ENCODE data around the gene ZNF627.

ZNF627 gene

GRCh38 chr19:11577451-11578257, 19.6 kb upstream of the ZNF627 start, which contains the start of gene ACP5:
TSS of gene ACP5 (minus strand) at chr19:11577645. CDS start at chr19:11577317, 328 bp downstream.
- no peak within 1 kb of the TSS for H3K27ac ChIP-seq (ENCODE audit: low read depth, low read length)
- H3K4me3 ChIP-seq (ENCODE audit: low read depth, low read length) = peak within 1 kb of the TSS; percentile 60
- H3K36me3 ChIP-seq (ENCODE audit: control insufficient read depth, insufficient read depth, low read length) = no peaks in the 10 kb centered on the region
- H3K9me3 ChIP-seq (ENCODE audit: control insufficient read depth, insufficient read depth, low read length) = no peaks in the 10 kb centered on the region
- H3K27me3 ChIP-seq (ENCODE audit: control insufficient read depth, insufficient read depth, low read length) = peaks cover 13% of the 10 kb centered on the region
- H3K9ac ChIP-seq (ENCODE audit: low read depth, low read length) = no peak within 1 kb of the TSS
- H3K4me1 ChIP-seq (ENCODE audit: control insufficient read depth, insufficient read depth, low read length) = peaks cover 10% of the 10 kb centered on the region; the same call in 1 of the 2 replicates

GRCh38 chr19:11578258-11579142, 18.8 kb upstream of the ZNF627 start:
- H3K4me1 ChIP-seq (ENCODE audit: control insufficient read depth, insufficient read depth, low read length) = peaks cover 10% of the 10 kb centered on the region; the same call in 1 of the 2 replicates
- no peak overlapping the region for H3K9ac ChIP-seq (ENCODE audit: low read depth, low read length)
- peak overlapping the region; percentile 60 for H3K4me3 ChIP-seq (ENCODE audit: low read depth, low read length)
- peaks cover 13% of the 10 kb centered on the region for H3K27me3 ChIP-seq (ENCODE audit: control insufficient read depth, insufficient read depth, low read length)
- no peaks in the 10 kb centered on the region for H3K9me3 ChIP-seq (ENCODE audit: control insufficient read depth, insufficient read depth, low read length)
- no peaks in the 10 kb centered on the region for H3K36me3 ChIP-seq (ENCODE audit: control insufficient read depth, insufficient read depth, low read length)
- no peak overlapping the region for H3K27ac ChIP-seq (ENCODE audit: low read depth, low read length)

- H3K9me3 ChIP-seq (ENCODE audit: control insufficient read depth, insufficient read depth, low read length) = no peaks in the 10 kb centered on the region
- H3K36me3 ChIP-seq (ENCODE audit: control insufficient read depth, insufficient read depth, low read length) = no peaks in the 10 kb centered on the region
- H3K9ac ChIP-seq (ENCODE audit: low read depth, low read length) = no peak overlapping the region
- H3K4me3 ChIP-seq (ENCODE audit: low read depth, low read length) = no peak overlapping the region
- peaks cover 13% of the 10 kb centered on the region for H3K27me3 ChIP-seq (ENCODE audit: control insufficient read depth, insufficient read depth, low read length)
- peaks cover 10% of the 10 kb centered on the region; the same call in 1 of the 2 replicates for H3K4me1 ChIP-seq (ENCODE audit: control insufficient read depth, insufficient read depth, low read length)
- H3K27ac ChIP-seq (ENCODE audit: low read depth, low read length) = no peak overlapping the region
Measured at GRCh38 chr19:11580116-11580515, 17.2 kb upstream of the ZNF627 start.

GRCh38 chr19:11581740-11582139, 15.5 kb upstream of the ZNF627 start:
- Histone ChIP-seq H3K27me3 (ENCODE audit: control insufficient read depth, insufficient read depth, low read length) (peaks cover 13% of the 10 kb centered on the region), H3K9ac (ENCODE audit: low read depth, low read length) (no peak overlapping the region), H3K4me1 (ENCODE audit: control insufficient read depth, insufficient read depth, low read length) (peaks cover 10% of the 10 kb centered on the region; the same call in 1 of the 2 replicates), H3K36me3 (ENCODE audit: control insufficient read depth, insufficient read depth, low read length) (no peaks in the 10 kb centered on the region), H3K4me3 (ENCODE audit: low read depth, low read length) (no peak overlapping the region), H3K27ac (ENCODE audit: low read depth, low read length) (no peak overlapping the region), H3K9me3 (ENCODE audit: control insufficient read depth, insufficient read depth, low read length) (no peaks in the 10 kb centered on the region)

- Histone ChIP-seq H3K9me3 (ENCODE audit: control insufficient read depth, insufficient read depth, low read length) (no peaks in the 10 kb centered on the region), H3K4me1 (ENCODE audit: control insufficient read depth, insufficient read depth, low read length) (no peaks in the 10 kb centered on the region), H3K4me3 (ENCODE audit: low read depth, low read length) (no peak overlapping the region), H3K9ac (ENCODE audit: low read depth, low read length) (no peak overlapping the region), H3K27me3 (ENCODE audit: control insufficient read depth, insufficient read depth, low read length) (no peaks in the 10 kb centered on the region), H3K27ac (ENCODE audit: low read depth, low read length) (no peak overlapping the region), H3K36me3 (ENCODE audit: control insufficient read depth, insufficient read depth, low read length) (no peaks in the 10 kb centered on the region)
Measured at GRCh38 chr19:11586331-11586730, 11.0 kb upstream of the ZNF627 start.

- Histone ChIP-seq H3K27me3 (ENCODE audit: control insufficient read depth, insufficient read depth, low read length) (no peaks in the 10 kb centered on the region), H3K9me3 (ENCODE audit: control insufficient read depth, insufficient read depth, low read length) (no peaks in the 10 kb centered on the region), H3K9ac (ENCODE audit: low read depth, low read length) (no peak overlapping the region), H3K4me3 (ENCODE audit: low read depth, low read length) (no peak overlapping the region), H3K4me1 (ENCODE audit: control insufficient read depth, insufficient read depth, low read length) (no peaks in the 10 kb centered on the region), H3K27ac (ENCODE audit: low read depth, low read length) (no peak overlapping the region), H3K36me3 (ENCODE audit: control insufficient read depth, insufficient read depth, low read length) (no peaks in the 10 kb centered on the region)
Measured at GRCh38 chr19:11587302-11587974, 9.8 kb upstream of the ZNF627 start.

GRCh38 chr19:11587975-11588631, 9.2 kb upstream of the ZNF627 start:
- Histone ChIP-seq H3K9ac (ENCODE audit: low read depth, low read length) (no peak overlapping the region), H3K36me3 (ENCODE audit: control insufficient read depth, insufficient read depth, low read length) (no peaks in the 10 kb centered on the region), H3K4me3 (ENCODE audit: low read depth, low read length) (no peak overlapping the region), H3K27ac (ENCODE audit: low read depth, low read length) (no peak overlapping the region), H3K27me3 (ENCODE audit: control insufficient read depth, insufficient read depth, low read length) (no peaks in the 10 kb centered on the region), H3K9me3 (ENCODE audit: control insufficient read depth, insufficient read depth, low read length) (no peaks in the 10 kb centered on the region), H3K4me1 (ENCODE audit: control insufficient read depth, insufficient read depth, low read length) (no peaks in the 10 kb centered on the region)

- no peak overlapping the region for H3K4me3 ChIP-seq (ENCODE audit: low read depth, low read length)
- no peak overlapping the region for H3K27ac ChIP-seq (ENCODE audit: low read depth, low read length)
- peaks cover 3% of the 10 kb centered on the region for H3K36me3 ChIP-seq (ENCODE audit: control insufficient read depth, insufficient read depth, low read length)
- H3K9me3 ChIP-seq (ENCODE audit: control insufficient read depth, insufficient read depth, low read length) = no peaks in the 10 kb centered on the region
- H3K27me3 ChIP-seq (ENCODE audit: control insufficient read depth, insufficient read depth, low read length) = no peaks in the 10 kb centered on the region
- H3K4me1 ChIP-seq (ENCODE audit: control insufficient read depth, insufficient read depth, low read length) = no peaks in the 10 kb centered on the region
- no peak overlapping the region for H3K9ac ChIP-seq (ENCODE audit: low read depth, low read length)
Measured at GRCh38 chr19:11594084-11594483, 3.2 kb upstream of the ZNF627 start.

- peaks cover 7% of the 10 kb centered on the region for H3K36me3 ChIP-seq (ENCODE audit: control insufficient read depth, insufficient read depth, low read length)
- H3K27me3 ChIP-seq (ENCODE audit: control insufficient read depth, insufficient read depth, low read length) = no peaks in the 10 kb centered on the region
- no peaks in the 10 kb centered on the region for H3K9me3 ChIP-seq (ENCODE audit: control insufficient read depth, insufficient read depth, low read length)
- no peaks in the 10 kb centered on the region for H3K4me1 ChIP-seq (ENCODE audit: control insufficient read depth, insufficient read depth, low read length)
- no peak overlapping the region for H3K27ac ChIP-seq (ENCODE audit: low read depth, low read length)
- no peak overlapping the region for H3K4me3 ChIP-seq (ENCODE audit: low read depth, low read length)
- H3K9ac ChIP-seq (ENCODE audit: low read depth, low read length) = no peak overlapping the region
Measured at GRCh38 chr19:11596156-11596555, 1.1 kb upstream of the ZNF627 start.

- Histone ChIP-seq H3K27me3 (ENCODE audit: control insufficient read depth, insufficient read depth, low read length) (no peaks in the 10 kb centered on the region), H3K27ac (ENCODE audit: low read depth, low read length) (peak overlapping the region; percentile 98), H3K36me3 (ENCODE audit: control insufficient read depth, insufficient read depth, low read length) (peaks cover 7% of the 10 kb centered on the region), H3K9me3 (ENCODE audit: control insufficient read depth, insufficient read depth, low read length) (no peaks in the 10 kb centered on the region; the same call in 1 of the 2 replicates), H3K4me1 (ENCODE audit: control insufficient read depth, insufficient read depth, low read length) (no peaks in the 10 kb centered on the region), H3K4me3 (ENCODE audit: low read depth, low read length) (peak overlapping the region; percentile 94), H3K9ac (ENCODE audit: low read depth, low read length) (peak overlapping the region; percentile 100)
Measured at GRCh38 chr19:11598103-11598483, 810 bp downstream of the ZNF627 start.
